Left kidney (tissue), 2 donors: ENCODE results near the gene ARSI. TPM values are rescaled to one million over a fixed set of nuclear protein-coding genes. Genes with fewer than 3 reads are reported as not detected.

Experiments
- DNase-seq: peaks from one replicate; pipeline ENCODE4 v3.0.0-alpha.2; 2013
- polyA plus RNA-seq: library from polyadenylated mRNA; unstranded; fragments of 120-200 nt; gene quantifications from one replicate; pipeline ENCODE4 v1.2.1, GENCODE V29; 2013; ENCODE audit not compliant: insufficient read length

ARSI gene
- polyA plus RNA-seq, 1 donor, result 2.6 TPM

DNA sequence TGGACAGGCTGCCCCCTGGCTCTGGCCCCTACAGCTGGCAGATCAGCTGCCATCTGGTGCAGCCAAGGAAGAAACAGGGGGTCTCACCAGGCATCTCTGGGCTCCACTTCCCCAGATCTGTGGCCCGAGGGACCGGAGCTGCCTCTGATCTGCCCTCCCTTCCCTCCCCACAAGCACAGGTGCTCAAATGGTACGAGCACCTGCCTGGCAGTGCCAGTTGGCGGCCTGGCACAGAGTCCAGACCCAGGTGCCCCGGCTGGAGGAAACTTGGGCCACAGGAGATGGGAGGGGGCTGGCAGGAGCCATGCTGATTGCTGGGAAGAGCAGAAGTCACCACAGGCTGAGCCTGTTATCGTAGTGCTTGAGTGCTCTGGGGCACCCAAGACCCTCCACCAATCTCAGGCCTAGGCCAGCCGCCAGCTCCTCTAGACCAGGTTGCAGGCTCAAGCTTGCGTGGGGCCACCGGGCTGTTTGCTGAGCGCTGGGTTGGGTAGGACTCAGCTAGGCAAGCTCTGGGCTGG lies 8.1 kb downstream of the ARSI start:
- DNase-seq, result no peak

DNA sequence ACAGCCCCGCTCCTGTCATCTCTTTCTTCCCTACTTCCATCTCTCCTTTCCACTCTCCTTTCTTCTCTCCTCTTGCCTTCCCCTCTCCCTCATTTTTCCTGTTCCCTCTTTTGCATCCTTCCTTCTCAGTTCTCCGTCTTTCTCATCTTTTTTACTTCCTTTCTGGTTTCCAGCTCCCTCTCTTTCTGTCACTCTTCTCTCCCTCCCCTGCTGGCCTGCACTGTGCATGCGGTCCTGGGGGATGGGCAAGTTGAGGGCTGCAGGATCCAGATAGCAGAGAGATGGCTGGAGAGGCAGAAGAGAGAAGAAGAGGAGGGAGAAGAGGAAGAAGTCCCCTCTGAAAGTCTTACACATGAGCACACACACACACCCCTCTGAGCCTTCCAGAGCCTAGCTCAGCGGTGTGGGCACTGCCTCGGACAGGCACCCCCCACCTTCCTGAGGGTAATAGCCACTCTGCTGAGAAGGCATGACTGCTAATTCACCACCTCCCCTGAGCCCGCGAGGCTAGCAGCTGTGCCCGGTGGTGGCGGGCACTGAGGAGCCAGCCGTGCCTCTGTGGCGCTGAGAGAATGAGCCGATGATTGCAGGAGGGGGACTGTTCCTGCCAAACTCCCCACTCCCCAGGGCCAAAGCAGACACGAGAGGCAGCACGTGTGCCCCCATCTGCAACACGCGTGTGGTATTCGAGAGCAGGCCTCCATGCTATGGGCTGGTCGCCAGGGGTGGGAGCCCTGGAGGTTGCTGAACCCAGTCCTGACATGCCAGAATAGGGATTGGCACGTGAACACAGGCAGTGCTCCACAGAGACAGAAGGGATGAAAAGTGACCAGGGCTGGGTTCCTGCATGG lies 9.4 kb downstream of the ARSI start:
- no peak for DNase-seq

DNA sequence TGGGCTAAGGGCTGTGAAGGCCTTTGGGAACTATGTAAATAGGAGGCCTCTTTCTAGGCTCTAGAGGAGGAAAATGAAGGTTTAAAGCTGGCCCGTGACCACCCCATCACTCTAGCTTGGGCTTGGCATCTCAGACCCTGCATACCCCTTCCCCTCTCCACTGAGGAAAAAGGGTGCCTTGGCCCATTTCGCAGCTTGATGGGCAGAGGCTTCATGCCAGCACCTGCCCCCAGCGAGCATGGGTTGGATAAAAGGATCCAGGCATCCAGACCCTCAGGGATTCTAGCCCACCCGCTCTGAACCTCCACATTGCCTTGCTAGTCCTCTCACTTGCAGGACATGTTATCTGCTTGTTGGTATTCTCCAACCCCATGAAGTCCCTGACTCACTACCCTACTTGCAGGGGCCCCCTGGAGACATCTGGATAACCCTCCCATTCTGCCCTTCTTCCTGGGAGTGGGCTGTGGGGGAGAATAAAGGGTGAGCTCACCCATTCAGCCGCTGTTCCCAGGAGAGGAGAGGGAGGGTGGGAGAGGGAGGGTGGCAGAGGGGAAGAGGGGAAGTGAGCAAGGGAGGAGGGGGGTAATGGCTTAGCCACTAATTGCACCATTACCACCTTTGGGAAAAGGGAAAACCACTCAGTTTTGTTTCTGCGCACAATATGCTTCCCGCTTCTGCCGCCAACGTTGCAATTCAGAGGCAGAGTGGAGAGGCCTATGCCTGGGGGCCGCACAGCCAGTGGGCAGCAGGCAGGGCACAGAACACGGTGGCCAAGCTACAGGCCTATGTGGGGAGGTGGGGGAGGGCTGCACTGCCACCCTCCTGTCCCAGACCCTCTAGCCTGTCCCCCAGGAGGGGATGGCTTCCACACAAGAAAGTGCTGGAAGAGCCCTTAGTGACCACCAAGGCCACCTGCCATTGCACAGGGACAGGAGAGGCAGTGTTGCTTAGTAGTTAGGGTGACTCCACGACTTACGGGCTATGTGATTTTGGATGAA lies 11.0 kb downstream of the ARSI start:
- no peak for DNase-seq

DNA sequence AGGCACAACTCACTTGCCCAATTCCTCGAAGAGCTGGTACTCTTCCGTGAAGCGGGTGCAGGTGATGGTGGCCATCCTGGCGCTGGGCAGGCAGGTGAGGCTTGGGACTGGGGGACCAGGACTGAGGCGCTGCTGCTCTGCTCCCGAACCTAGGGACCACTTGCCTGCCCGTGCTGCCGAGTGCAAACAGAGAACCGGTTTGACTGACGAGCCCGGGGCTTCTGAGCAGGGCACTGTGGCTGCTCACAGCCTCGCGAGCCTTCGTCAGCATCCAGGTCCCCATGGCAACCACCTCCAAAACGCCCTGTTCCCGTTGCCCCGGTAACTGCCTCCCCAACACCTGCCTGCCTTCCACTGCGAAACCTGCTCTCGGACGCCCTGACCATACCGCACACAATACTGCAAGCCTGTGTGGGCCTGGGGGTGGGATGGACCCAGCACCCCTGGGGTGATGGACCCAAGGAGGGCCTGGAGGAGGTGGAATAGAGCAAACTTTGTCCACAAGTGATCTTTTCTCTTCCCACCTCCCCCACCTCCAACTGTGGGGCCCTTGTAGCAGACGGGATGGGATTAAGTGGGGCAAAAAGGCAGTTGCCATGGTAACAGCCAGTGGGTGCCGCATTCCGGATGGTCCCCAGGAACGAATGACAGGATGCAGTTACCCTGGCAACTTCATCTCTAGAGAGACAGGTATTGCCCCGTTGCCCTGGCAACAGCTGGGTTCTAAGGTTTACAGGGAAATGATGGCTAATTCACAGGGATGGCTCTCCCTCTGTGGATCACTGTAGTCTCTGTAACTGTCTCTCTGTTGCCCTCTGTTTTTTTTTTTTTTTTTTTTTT lies 12.9 kb downstream of the ARSI start, which contains the start of gene CAMK2A:
CAMK2A (minus strand) TSS at position 223 of the 840 bp plus-strand sequence; CDS start at position 75, 148 bp downstream.
- DNase-seq, result no peak

DNA sequence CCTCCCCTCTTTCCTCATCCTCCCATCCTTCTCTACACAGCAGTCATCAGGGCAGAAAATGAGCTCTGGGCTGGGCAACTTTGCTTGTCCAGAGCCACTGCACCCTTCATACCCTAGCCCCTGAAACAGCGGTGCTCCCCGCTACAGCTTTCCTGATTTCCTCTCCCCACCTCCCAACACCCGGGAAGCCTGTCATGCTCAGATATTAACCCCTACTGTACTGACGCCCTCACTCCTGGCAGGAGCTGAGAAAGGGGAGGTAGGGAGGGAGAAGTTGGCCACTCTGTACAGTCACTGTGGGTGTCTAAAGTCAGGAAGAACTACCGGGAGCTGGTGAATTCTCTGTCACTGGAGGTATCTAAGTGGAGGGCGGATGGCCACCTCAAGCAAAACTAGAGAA lies 13.9 kb downstream of the ARSI start:
- DNase-seq, result no peak

DNA sequence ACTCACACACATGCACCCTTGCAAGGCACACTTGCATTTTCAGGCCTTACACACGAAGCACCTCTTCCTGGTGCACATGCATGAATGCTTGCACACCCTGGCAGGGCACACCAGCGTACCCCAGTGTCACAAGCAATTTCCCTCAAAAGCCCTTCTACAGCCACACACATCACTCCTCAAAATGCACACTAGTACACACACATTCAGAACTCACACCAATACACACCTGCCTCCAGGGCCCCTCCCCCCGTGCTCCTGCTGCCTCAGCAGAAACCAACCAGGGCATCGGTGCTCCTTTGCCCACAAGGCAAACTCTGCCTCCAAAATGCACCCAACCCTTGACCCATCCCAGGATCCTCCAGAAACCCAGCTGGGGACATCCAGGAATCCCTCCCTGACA lies 14.3 kb downstream of the ARSI start:
- no peak for DNase-seq

DNA sequence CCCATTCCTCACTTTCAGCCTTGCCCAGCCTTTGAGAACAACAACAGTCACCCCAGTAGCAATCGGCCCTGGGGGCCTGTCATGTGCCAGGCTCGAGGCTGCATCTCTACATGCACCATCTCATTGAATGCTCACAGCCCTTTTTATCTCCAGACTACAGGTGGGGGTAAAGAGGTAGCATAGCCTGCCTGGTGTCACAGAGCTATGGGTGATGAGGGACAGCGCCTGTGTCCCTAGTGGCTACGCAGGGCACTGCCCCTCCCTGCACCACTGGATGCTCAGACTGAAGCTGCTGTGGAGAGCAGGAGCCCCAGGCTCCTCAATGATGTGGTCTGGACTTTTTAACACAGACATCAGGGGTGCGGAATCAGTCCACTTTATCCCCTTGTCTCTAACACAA lies 15.9 kb downstream of the ARSI start:
- no peak for DNase-seq

DNA sequence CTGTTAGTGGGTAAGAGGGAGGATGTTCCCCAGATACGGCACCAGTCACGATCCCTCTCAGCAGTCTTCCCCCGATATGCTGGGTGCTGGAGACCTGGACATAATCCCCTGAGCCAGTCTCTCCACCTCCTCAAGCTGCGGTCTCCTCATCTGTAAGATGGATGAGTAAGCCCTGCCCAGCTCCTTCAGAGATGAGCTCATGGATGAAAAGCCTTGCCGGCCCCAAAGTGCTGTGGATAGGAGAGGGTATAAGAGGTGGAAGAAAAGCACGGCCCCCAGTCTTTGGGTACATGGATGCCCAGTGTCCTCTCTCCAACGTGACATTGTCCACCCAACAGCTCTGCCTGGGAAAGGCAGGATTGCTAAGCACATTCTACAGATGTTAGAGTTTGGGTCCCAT lies 17.6 kb downstream of the ARSI start:
- DNase-seq, result no peak

DNA sequence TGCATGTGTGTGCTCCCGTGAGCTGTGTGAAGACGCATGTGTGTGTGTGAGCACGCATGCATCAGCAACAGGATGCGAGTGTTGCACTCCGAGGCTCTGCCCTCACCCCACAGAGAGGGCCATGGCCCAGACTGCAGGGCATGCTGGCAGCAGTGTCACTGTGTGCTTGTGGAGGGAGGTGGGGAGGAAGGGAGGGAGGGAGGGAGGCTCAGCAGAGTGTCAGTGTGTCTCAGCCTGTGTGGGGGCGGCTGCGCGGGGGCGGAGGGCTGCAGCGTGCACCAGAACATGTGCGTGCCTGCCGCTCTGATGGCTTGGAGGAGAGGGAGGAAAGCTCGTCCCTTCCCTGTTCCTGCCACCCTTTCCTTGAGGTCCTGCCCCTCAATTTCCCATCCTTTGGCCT lies 18.4 kb downstream of the ARSI start:
- no peak for DNase-seq

DNA sequence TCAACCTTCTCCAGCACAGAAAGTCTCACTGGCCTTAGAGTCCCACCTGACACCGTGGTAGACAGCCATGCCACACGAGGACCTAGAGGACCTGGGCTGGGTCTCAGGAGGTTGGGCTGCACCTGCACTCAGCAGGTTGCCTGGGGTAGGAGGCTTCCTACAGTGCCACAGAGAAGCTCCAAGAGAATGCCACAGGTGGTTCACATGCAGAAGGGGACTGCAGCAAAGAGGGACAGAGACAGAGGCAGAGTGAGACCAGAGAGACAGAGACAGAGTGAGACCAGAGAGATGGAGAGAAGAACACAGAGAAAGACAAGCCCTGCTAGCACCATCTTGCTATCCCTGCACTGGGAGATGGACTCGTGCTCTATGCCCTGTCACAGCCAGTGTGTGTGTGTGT lies 18.8 kb downstream of the ARSI start:
- DNase-seq, result no peak

DNA sequence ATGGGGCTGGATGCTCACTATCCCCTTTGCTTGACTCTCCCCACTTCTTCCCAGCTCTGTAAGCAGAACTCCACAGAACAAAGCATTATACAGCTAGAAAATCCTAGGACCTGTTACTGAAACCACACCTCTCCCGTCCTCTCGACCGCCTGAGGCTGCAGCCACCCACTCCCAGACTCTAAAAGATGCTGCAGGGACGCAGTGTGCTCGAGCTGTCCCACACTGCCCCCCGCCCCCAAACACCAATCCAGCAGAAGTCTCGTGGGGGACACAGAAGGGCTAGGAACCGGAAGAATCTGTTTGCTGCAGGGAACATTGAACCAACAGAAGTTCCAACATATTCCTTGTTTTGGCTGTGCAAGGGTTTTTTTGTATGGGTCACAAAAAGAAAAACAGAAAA lies 20.7 kb downstream of the ARSI start:
- DNase-seq, result no peak

DNA sequence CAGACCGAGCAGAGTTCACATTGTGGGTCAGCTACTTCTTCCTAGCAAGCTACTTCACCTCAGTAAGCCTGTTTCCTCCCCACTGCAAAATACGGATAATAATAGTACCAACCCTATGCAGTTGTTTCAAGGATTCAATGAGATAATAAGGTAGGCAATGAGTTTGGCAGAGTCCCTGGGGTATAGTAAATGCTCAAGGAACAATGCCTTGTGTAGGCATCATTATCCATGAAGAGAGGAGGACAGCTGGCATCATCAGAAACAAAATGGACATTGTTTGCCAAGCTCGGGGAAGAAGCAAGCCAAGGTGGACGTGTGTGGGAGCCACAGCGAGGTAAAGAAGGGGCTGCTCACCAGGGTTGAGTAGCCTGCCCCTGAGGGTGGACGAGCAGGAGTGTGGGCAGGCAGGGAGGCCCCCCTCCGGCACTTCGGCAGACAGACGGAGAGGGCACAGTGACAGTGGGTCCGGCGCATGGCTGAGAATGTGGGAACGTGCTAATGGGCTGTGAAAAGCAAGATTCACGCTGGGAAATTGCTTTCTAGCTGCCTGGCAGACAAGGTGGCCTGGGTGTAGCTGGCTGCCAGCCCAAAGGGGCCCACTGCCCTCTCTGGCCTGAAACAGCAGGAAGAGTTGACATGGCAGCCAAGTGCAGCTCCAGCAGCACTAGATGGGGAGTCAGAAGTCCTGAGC lies 23.2 kb downstream of the ARSI start:
- DNase-seq, result no peak

DNA sequence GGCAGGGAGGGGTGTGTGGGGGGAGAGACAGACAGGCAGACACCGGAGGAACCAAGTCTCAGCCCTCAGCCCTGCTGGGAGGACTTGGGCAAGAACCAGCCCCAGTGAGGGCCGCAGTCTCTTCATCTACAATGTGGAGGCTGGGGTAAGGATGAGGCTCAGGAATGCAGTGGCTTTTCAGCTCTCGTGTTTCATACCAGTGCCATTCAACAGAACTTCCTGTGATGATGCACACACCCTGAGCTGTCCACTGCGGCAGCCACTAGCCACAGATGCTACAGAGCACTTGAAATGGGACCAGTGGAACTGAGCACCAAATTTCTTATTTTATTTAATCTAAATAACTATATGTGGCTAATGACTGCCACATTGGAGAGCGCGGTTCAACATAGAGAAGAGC lies 23.8 kb downstream of the ARSI start:
- DNase-seq, result no peak

DNA sequence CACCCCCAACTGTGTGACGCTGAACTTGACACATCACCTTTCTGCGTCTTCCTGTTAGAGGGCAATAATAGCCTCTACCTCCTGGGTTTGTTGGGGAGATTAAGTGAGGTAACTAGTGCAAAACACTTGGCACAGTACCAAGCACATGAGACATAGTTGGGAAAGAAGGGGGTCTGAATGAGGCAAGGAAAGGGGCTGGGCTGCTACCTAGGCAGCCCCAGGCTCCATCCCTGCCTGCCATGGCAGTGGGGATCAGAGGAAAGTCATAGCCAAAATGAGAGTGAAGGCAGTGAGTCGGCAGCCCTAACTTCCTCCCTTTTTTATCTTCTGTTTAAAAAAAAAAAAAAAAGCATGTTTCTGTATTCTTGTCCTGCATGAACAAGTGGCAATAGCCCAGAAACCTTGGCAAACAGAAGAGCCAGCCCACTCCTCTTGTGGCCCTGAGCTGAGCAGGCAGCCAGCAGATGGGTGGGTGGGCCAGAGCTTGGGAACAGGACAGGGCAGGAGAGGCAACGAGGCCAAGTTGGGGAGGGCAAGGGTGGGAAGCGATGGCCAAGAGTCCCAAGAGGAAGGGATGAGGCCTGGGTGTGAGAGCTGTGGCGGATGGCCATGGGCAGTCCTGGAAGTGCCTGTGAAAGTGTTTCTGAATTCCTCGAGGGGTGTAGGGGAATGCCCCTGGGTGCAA lies 24.5 kb downstream of the ARSI start:
- no peak for DNase-seq

DNA sequence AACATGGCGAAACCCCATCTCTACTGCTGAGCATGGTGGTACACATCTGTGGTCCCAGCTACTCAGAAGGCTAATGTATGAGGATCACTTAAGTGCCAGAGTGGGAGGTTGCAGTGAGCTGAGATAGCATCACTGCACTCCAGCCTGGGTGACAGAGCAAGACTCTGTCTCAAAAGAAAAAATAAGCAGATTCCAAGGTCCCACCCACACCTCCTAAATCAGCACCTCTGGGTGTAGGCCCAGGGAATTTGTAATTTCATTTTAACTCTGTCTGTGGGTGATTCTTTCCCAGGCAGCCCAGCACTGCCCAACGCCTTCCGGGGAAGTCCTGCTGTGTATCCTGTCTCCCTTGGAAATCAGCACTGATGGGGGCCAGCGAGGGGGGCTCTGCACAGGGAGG lies 25.7 kb downstream of the ARSI start:
- DNase-seq, result no peak

DNA sequence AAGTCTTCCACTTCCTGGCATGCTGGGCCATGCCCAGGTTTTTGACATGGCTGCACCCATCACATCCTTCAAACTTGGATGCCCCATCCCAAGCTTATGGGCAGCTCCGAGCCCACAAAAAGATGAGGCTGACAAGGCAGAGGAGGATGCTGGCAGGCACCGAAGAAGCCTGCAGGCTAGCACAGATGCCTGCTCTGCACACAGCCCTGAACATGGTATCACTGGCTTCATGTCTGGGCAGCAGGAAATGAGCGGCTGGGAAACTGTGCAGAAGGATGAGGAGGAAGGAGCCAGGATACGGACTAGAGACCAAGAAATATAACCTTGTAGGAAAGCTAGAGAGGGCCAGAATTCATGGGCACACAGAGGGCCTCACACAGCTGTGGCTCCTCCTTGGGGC lies 27.9 kb downstream of the ARSI start:
- no peak for DNase-seq

DNA sequence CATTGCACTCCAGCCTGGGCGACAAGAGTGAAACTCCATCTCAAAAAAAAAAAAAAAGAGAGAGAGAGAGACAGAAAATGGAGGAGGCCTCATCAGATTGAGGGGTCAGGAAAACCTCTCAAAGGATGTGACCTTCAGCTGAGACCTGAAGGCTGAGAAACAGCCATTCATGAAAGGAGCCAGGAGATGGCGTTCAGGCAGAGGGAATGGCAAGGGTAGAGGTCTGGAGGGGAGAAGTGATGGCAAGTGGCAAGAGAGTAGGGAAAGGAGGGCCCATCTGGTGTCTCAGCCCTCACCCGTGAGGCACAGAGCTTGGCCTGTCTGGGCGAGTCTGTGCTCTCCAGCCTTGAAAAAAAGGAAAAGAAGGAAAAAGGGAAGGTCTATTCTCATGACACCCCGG lies 30.2 kb downstream of the ARSI start:
- no peak for DNase-seq

DNA sequence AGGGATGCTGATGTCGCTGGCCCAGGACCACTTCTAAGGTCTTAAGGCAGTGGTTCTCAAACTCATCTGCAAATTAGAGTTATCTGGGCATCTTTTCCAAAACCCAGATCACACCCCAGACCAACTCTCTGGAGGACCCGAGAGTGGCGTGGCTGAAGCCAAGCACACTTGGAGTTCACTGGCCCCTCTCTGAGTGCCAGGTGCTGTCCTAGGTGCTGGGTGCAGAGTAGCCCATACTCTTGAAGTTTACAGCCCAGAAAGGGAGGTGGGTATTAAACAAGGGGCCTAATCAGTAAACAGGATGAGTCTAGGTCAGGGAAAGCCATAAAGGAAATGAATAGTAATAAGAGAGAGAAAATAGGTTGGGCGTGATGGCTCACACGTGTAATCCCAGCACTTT lies 30.8 kb downstream of the ARSI start:
- no peak for DNase-seq

DNA sequence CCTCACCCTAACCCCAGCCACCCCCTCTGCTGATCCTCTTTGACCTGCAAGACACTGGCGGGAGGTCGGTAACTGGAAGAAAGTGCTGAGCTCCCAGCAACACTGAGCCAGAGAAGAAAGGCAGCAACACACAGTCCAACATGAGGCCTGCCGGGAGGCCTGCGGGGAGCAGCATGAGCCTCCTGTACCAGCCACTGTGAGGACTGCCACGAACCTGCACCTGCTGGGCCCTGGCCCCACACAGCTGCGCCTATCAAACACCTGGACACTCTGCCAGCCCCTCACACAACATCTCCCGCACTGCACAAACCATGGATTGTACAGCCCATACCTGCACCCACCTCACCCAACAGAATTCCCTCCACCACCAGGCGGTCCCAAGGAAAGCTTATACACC lies 31.4 kb downstream of the ARSI start:
- DNase-seq, result no peak

DNA sequence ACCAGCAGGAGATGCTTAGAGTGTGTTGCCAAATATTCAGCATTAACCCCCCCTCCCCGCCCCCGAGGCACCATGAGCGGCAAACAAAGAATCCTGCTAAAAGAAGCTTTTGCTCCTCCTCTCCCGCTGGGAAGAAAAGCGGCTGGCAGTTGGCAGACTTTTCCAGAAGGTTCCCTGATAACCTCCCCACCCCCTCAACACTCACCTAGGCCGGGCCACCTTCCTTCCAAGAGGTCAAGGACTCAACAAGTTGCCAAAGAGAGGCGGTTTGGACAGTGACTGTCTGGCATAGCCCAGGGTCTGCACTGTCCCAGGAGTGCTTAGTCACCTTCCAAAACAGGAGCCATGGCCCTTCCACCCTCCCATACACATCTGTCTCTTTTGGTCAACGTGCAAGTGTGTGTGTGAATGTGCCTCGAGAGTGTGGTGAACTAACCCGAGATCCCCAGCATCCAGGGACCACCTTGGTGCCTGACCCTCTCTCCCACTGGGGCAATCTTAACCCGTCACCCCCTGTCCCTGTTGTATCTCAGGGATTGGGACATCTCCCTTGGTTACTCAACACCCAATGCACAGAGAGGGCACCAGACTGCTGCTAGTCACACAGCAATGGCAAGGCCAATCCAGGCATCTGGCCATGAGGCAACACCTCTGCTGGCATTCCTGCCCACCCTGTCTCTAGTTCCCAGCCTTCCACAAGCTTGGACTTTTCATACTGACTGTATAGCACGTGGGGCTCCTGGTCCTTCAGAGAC lies 32.0 kb downstream of the ARSI start:
- DNase-seq, result no peak
